ENCODE data around the gene NCKAP1.

GRCh38 chr2:182933629-182934028 lies 104.6 kb downstream of the NCKAP1 start:
- TF ChIP-seq, protein P1, sequence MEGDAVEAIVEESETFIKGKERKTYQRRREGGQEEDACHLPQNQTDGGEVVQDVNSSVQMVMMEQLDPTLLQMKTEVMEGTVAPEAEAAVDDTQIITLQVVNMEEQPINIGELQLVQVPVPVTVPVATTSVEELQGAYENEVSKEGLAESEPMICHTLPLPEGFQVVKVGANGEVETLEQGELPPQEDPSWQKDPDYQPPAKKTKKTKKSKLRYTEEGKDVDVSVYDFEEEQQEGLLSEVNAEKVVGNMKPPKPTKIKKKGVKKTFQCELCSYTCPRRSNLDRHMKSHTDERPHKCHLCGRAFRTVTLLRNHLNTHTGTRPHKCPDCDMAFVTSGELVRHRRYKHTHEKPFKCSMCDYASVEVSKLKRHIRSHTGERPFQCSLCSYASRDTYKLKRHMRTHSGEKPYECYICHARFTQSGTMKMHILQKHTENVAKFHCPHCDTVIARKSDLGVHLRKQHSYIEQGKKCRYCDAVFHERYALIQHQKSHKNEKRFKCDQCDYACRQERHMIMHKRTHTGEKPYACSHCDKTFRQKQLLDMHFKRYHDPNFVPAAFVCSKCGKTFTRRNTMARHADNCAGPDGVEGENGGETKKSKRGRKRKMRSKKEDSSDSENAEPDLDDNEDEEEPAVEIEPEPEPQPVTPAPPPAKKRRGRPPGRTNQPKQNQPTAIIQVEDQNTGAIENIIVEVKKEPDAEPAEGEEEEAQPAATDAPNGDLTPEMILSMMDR (IDR thresholded peaks at IDR 0.05) = no peak
- TF ChIP-seq POLR2A (IDR thresholded peaks at IDR 0.05) = no peak
